Uterus (tissue), 4 donors: ENCODE results near the gene SAMD5. TPM values are rescaled to one million over a fixed set of nuclear protein-coding genes. Genes with fewer than 3 reads are reported as not detected.

Source experiments
- DNase-seq, 2 donors: peaks; one replicate each; pipeline ENCODE4 v3.0.0-alpha.2; 2019 to 2020
- H3K27ac ChIP-seq, 2 donors: fragments of 200-600 bp; sonication (generic); 1 replicate in 1 of 2; 2 replicates in 1 of 2; pipeline ENCODE4 v1.5.1; 2016 to 2018
- H3K27me3 ChIP-seq, 2 donors: fragments of 200-600 bp; sonication (generic); one replicate each; pipeline ENCODE4 v1.5.1; 2018 to 2019; ENCODE audit warnings: control low read depth in 1 of 2
- H3K36me3 ChIP-seq, 2 donors: fragments of 200-600 bp; sonication (generic); one replicate each; pipeline ENCODE4 v1.5.1; 2019; ENCODE audit warnings: control low read depth in 1 of 2
- H3K4me1 ChIP-seq, 2 donors: fragments of 200-600 bp; sonication (generic); one replicate each; pipeline ENCODE4 v1.5.1; 2018 to 2019; ENCODE audit warnings: control low read depth in 1 of 2
- H3K4me3 ChIP-seq, 2 donors: fragments of 200-600 bp; sonication (generic); 1 replicate in 1 of 2; 2 replicates in 1 of 2; pipeline ENCODE4 v1.5.1; 2018 to 2019; ENCODE audit warnings: mild to moderate bottlenecking in 1 of 2
- H3K9me3 ChIP-seq, 2 donors: fragments of 200-600 bp; sonication (generic); one replicate each; pipeline ENCODE4 v1.5.1; 2019; ENCODE audit warnings: control low read depth in 1 of 2
- CTCF ChIP-seq, 4 experiments: fragments of 200-600 bp in 2 of 4; fragments of 450-650 bp in 2 of 4; sonication (generic) in 2 of 4; IDR thresholded peaks; one replicate each; pipeline ENCODE4 v1.5.1; 2016 to 2019; ENCODE audit warnings: antibody characterized with exemption in 4 of 4, mild to moderate bottlenecking in 2 of 4, moderate library complexity in 1 of 4
- POLR2A ChIP-seq, 2 donors: fragments of 450-650 bp; IDR thresholded peaks; one replicate each; pipeline ENCODE4 v1.6.1; 2016; ENCODE audit warnings: antibody characterized with exemption in 2 of 2, mild to moderate bottlenecking in 1 of 2, moderate library complexity in 1 of 2
- intact Hi-C: fragments of 100-400 bp; cut with DNase I; formaldehyde crosslinking; loops from one replicate; pipeline ENCODE4 v1.15.1; 2023; ENCODE audit warnings: low total_unique reads
- total RNA-seq, 4 donors: library from RNA; depleted of rRNA in 3 of 4; stranded (reverse); fragments of >200 nt in 3 of 4; gene quantifications; one replicate each; pipeline versions ENCODE4 v1.1.0 to v1.2.4, GENCODE V29; 2014 to 2023
- donor health status: DM: yes; HTN: yes; CAD: no.

The SAMD5 gene
- total RNA-seq, 4 donors from 2014 or later = 3.3 to 31.7 (median 9.6) TPM

GRCh38 chr6:147563472-147563871, 55.0 kb downstream of the SAMD5 start:
- Histone ChIP-seq H3K9me3 (no peaks in the 10 kb centered on the region), H3K27me3 (no peaks in the 10 kb centered on the region), H3K4me1 (peaks cover 0 to 3% of the 10 kb centered on the region in 2 donors), H3K4me3 (no peak overlapping the region), H3K27ac (no peak overlapping the region), H3K36me3 (no peaks in the 10 kb centered on the region)
- no peak for DNase-seq
- no peak for TF ChIP-seq CTCF (IDR thresholded peaks at IDR 0.05)
- no peak for TF ChIP-seq POLR2A (IDR thresholded peaks at IDR 0.05)
- intact Hi-C loops = no loop called here

- H3K36me3 ChIP-seq = no peaks in the 10 kb centered on the region
- no peaks in the 10 kb centered on the region for H3K9me3 ChIP-seq
- TF ChIP-seq POLR2A (IDR thresholded peaks at IDR 0.05) = no peak
- TF ChIP-seq CTCF (IDR thresholded peaks at IDR 0.05) = no peak
- no peaks in the 10 kb centered on the region for H3K27me3 ChIP-seq
- no peak overlapping the region for H3K4me3 ChIP-seq
- intact Hi-C loops = no loop called here
- no peak overlapping the region for H3K27ac ChIP-seq
- H3K4me1 ChIP-seq = peaks cover 0 to 3% of the 10 kb centered on the region in 2 donors
- no peak for DNase-seq
Measured at GRCh38 chr6:147564556-147564955, 56.1 kb downstream of the SAMD5 start.

GRCh38 chr6:147566244-147566898, 57.9 kb downstream of the SAMD5 start:
- Histone ChIP-seq H3K36me3 (no peaks in the 10 kb centered on the region), H3K4me1 (peaks cover 0 to 3% of the 10 kb centered on the region in 2 donors), H3K27me3 (no peaks in the 10 kb centered on the region), H3K27ac (no peak overlapping the region), H3K9me3 (no peaks in the 10 kb centered on the region), H3K4me3 (no peak overlapping the region)
- DNase-seq = no peak
- intact Hi-C loops = no loop called here
- TF ChIP-seq CTCF (IDR thresholded peaks at IDR 0.05) = no peak
- TF ChIP-seq POLR2A (IDR thresholded peaks at IDR 0.05) = no peak

GRCh38 chr6:147567141-147567805, 58.8 kb downstream of the SAMD5 start:
- Histone ChIP-seq H3K4me3 (no peak overlapping the region), H3K4me1 (peaks cover 0 to 3% of the 10 kb centered on the region in 2 donors), H3K27me3 (no peaks in the 10 kb centered on the region), H3K36me3 (no peaks in the 10 kb centered on the region), H3K27ac (no peak overlapping the region), H3K9me3 (no peaks in the 10 kb centered on the region)
- TF ChIP-seq CTCF (IDR thresholded peaks at IDR 0.05) (no peak), POLR2A (IDR thresholded peaks at IDR 0.05) (no peak)
- no peak for DNase-seq
- intact Hi-C loops = no loop called here

- Histone ChIP-seq H3K4me1 (peaks cover 0 to 3% of the 10 kb centered on the region in 2 donors), H3K9me3 (no peaks in the 10 kb centered on the region), H3K27ac (no peak overlapping the region), H3K27me3 (no peaks in the 10 kb centered on the region), H3K36me3 (no peaks in the 10 kb centered on the region), H3K4me3 (no peak overlapping the region)
- intact Hi-C loops = no loop called here
- DNase-seq = no peak
- TF ChIP-seq POLR2A (IDR thresholded peaks at IDR 0.05) (no peak), CTCF (IDR thresholded peaks at IDR 0.05) (no peak)
Measured at GRCh38 chr6:147569788-147570187, 61.3 kb downstream of the SAMD5 start.
